HG02870 (cell line): Measurements from ENCODE around the gene OPN1MW3.
A peak's percentile ranks its signal among the peaks of the same experiment; 100 is the strongest.
"Not testable (repeated sequence)": the region's sequence is repeated elsewhere in the genome, so short reads cannot be mapped to it uniquely, and the experiment has no call there.

Experiments
- ATAC-seq: cut with Tn5 transposase; IDR thresholded peaks from one replicate; pipeline ENCODE4 v1.9.1; 2021; ENCODE audit warnings: mild to moderate bottlenecking, moderate library complexity; ENCODE audit not compliant: unreplicated experiment

The OPN1MW3 gene

DNA sequence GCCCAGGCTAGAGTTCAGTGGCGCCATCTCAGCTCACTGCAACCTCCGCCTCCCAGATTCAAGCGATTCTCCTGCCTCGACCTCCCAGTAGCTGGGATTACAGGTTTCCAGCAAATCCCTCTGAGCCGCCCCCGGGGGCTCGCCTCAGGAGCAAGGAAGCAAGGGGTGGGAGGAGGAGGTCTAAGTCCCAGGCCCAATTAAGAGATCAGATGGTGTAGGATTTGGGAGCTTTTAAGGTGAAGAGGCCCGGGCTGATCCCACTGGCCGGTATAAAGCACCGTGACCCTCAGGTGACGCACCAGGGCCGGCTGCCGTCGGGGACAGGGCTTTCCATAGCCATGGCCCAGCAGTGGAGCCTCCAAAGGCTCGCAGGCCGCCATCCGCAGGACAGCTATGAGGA lies at the start of gene OPN1MW3:
TSS of gene OPN1MW3 (plus strand) at position 301 of the 400 bp plus-strand sequence. CDS start at position 339, 38 bp downstream.
- ATAC-seq: not testable (repeated sequence)

DNA sequence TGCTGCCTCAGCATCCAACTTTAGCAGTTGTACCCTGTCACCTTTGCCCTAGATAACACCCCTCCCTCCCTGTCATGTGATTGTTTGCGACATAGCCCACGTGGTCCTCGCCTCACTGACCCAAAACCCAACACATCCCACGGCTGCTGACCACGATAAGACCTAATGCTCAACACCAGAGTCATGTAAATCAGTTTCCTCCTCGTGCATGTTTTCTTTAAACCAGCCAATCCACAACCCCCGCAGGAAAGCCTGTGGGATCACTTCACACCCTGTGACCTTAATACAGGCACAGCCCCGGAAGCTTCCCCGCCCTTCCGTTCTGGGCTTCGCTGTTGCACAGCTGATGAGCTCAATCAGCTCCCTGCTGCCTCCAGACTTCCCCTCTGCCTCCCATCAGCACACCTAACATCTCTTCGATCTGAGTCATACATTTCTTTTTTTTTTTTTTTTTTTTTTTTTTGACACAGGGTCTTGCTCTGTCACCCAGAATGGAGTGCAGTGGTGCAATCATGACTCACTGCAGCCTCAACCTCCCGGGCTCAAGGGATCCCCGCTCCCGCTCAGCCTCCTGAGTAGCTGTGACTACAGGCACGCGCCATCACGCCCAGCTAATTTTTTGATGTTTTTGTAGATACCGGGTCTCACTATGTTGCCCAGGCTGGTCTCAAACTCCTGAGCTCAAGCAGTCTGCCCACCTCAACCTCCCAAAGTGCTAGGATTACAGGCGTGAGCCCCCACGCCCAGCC lies 47.5 kb upstream of the OPN1MW3 start:
- ATAC-seq: not testable (repeated sequence)

DNA sequence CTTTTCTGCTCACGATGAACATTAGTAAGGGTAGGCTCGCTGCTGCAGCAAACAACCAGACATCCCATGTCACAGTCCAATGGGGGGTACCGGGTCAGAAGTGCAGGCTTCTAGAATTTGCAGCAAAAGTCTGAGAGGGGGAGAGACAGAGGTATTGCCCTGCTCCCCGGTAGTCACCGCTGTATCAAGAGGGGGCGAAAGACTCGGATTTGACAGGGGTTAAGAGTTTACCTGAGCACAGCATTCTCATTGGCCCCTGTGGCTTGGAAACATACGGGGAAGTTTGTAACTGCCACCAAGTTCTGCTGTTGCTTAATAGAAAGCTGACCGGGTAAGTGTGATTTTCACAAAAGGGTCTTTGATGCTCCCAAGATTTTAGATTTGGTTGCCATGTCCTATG lies 46.3 kb upstream of the OPN1MW3 start:
- not testable (repeated sequence) for ATAC-seq

DNA sequence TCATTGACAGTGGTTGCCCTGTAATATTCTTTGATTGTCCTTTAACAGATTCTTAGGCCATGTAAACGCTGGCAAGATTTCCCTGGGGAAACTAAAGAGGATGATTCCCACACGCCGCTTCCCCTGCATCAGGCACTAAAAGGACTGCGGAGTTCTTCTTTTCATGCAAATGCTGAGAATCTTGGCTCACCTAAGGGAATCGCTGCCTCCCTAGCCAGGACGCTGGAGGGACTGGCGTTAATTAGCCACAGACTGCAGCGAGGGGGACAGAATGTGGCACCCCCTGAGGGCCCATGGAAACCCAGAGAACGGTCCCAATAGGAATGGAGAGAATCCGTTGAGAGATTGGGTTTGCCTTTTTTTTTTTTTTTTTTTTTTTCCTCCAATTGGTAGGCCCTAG lies 45.9 kb upstream of the OPN1MW3 start:
- ATAC-seq: not testable (repeated sequence)

DNA sequence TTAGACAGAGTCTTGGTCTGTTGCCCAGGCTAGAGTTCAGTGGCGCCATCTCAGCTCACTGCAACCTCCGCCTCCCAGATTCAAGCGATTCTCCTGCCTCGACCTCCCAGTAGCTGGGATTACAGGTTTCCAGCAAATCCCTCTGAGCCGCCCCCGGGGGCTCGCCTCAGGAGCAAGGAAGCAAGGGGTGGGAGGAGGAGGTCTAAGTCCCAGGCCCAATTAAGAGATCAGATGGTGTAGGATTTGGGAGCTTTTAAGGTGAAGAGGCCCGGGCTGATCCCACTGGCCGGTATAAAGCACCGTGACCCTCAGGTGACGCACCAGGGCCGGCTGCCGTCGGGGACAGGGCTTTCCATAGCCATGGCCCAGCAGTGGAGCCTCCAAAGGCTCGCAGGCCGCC lies 37.9 kb upstream of the OPN1MW3 start, which contains the start of gene OPN1MW2:
TSS of gene OPN1MW2 (plus strand) at position 301 of the 400 bp plus-strand sequence. CDS start at position 361, 60 bp downstream.
- not testable (repeated sequence) for ATAC-seq

DNA sequence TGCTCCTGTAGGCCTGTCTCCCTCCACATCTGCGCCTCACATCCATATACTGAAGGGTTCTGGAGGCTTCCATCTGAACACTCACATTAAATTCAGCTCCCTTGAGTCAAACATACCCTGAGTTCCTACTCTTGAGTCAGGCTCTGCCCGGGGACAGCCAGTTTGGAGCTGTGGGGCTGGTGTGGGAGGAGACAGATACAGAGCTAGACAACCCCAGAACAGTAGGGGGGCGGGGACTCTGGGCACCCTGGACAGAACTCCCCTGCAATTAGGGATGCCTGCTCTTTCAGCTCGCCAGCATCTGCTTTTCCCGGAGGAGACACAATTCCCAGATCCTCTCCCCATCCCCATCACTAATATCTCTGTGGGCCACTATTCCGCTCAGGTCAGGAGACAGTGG lies 32.1 kb upstream of the OPN1MW3 start:
- not testable (repeated sequence) for ATAC-seq

DNA sequence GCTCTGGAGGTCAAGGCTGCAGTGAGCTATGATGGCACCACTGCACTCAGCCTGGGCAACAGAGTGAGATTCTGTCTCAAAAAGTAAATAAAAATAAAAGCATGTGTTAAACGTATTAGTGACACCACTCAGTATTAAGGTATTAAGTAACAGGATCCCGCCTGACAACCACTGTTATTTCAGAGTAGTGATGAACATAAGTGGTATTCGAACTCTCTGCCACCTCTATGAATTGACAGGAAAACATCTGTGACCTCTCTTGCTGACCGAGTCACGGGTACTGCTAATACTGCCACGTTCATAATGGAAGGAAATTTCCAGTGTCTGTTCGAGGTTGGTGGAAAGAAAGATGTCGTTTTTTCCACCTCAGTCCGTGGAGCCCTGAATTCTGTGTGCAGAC lies 30.7 kb upstream of the OPN1MW3 start:
- ATAC-seq: not testable (repeated sequence)

DNA sequence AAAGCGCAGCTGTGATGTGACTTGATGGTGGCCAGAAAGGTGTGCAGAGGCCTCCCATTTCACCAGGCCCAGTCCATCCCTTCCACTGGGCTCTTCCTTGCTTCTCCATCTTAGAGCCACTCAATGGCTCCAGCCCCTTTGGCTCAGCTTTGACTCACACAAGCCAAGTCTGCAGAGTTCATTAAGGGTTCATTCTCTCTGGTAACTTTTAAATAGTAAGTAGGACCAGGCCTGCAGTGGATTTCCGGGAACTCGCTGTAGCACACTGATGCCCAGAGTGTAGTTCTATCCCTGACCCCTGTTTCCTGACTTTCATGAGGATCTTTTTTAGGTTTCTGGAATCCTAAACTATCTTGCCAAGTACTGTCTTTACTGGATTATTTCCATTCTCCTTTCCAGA lies 25.9 kb upstream of the OPN1MW3 start:
- not testable (repeated sequence) for ATAC-seq

DNA sequence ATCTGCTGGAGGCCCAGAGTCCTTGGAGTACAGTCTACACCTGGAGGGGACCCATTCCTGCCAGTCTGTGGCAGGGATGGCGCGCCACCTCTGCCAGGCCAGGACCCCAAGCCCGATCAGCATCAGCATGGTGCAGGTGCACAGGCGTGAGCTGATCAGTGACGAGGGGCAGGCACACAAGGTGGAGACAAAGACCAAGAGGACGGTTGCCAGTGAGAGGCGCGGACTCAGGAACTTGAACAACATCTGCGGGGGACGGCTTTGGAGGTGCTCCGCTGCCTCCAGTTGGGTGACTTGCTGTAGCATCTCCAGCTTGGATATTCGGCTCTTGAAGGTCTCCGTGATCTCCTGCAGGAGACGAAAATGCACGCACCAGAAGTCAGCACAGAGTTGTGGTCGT lies 23.8 kb upstream of the OPN1MW3 start:
- ATAC-seq: not testable (repeated sequence)

DNA sequence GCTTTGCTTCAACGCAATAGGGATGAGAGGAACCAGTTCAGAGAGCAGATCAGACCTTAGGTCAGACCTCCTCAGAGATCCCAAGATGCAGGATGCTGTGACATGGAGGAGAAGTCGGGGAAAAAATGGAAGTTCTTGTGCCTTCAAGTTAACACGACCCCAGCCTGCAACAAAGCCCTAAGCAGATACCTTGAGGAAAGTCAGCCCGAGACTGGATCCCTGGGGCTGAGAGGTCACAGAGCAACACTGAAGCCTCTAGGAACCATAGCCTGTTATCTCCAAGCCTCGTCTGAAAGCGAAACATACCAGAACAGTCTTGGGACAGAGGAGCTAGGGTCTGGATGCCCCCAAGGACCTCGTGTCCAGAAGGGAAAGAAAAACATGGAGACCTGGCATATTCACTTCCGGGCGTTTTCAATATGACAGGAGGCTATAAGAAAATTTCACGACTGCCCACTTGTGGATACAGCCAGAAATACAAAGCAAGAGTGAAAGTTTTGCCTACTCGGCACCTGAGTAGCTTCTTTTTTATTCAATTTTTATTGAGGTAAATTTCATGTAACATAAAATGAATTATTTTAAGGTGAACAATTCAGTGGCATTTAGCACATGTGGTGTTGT lies 18.3 kb upstream of the OPN1MW3 start:
- ATAC-seq: not testable (repeated sequence)

DNA sequence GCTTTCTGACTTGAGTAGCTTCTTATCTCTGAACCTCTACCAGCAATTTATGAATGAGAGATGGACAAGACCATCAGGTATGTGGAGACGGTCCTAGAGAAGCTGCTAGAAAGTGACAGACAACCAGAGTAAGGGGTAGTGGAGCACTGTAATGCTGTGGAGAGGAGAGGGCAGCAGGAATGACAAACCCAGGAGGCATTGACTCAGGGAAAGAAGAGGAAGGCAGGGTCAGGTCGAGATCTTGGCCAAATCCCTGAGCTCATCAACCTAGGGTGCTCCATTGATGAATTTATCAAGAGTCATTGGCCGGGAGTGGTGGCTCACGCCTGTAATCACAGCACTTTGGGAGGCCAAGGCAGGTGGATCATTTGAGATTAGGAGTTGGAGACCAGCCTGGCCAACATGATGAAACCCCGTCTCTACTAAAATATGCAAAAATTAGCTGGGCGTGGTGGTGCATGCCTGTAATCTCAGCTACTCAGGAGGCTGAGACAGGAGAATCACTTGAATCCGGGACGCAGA lies 17.3 kb upstream of the OPN1MW3 start:
- not testable (repeated sequence) for ATAC-seq

DNA sequence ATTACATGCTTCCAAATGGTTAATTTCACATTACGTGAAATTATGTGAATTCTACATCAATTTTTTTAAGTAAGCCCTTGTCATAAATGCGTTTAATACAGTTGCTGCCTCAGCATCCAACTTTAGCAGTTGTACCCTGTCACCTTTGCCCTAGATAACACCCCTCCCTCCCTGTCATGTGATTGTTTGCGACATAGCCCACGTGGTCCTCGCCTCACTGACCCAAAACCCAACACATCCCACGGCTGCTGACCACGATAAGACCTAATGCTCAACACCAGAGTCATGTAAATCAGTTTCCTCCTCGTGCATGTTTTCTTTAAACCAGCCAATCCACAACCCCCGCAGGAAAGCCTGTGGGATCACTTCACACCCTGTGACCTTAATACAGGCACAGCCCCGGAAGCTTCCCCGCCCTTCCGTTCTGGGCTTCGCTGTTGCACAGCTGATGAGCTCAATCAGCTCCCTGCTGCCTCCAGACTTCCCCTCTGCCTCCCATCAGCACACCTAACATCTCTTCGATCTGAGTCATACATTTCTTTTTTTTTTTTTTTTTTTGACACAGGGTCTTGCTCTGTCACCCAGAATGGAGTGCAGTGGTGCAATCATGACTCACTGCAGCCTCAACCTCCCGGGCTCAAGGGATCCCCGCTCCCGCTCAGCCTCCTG lies 9.9 kb upstream of the OPN1MW3 start:
- ATAC-seq: peak; percentile 57

DNA sequence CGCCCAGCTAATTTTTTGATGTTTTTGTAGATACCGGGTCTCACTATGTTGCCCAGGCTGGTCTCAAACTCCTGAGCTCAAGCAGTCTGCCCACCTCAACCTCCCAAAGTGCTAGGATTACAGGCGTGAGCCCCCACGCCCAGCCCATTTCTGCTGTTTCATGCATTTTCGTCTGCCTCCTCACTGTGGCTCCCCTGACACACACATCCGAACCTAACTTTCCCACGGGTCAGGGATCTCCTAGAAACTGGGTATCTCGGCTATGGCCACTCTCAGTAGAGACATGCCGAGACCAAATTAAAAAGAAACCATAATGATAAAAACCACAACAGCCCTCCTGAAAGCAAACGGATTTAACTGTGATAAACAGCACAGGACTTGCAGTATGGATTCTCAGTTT lies 9.3 kb upstream of the OPN1MW3 start:
- ATAC-seq: not testable (repeated sequence)

DNA sequence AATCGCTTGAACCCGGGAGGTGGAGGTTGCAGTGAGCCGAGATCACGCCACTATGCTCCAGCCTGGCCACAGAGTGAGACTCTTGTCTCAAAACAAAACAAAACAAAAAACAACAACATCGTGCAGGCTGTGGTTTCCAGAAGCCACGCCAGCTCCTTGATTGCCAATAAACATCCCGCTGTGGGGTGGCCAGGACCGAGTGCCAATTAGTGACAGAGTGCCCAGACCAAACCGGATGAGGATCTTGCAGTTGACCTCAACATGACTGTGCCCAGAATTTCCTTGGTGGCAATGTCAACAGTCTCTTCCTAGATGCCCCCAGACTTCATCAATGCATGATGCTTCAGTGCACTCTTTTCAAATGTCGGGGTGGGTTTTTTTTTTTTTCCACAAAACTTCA lies 1.3 kb downstream of the OPN1MW3 start:
- not testable (repeated sequence) for ATAC-seq

DNA sequence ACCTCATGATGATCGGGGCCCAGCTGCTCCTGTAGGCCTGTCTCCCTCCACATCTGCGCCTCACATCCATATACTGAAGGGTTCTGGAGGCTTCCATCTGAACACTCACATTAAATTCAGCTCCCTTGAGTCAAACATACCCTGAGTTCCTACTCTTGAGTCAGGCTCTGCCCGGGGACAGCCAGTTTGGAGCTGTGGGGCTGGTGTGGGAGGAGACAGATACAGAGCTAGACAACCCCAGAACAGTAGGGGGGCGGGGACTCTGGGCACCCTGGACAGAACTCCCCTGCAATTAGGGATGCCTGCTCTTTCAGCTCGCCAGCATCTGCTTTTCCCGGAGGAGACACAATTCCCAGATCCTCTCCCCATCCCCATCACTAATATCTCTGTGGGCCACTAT lies 5.7 kb downstream of the OPN1MW3 start:
- not testable (repeated sequence) for ATAC-seq

DNA sequence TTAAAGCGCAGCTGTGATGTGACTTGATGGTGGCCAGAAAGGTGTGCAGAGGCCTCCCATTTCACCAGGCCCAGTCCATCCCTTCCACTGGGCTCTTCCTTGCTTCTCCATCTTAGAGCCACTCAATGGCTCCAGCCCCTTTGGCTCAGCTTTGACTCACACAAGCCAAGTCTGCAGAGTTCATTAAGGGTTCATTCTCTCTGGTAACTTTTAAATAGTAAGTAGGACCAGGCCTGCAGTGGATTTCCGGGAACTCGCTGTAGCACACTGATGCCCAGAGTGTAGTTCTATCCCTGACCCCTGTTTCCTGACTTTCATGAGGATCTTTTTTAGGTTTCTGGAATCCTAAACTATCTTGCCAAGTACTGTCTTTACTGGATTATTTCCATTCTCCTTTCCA lies 11.9 kb downstream of the OPN1MW3 start:
- ATAC-seq: not testable (repeated sequence)

DNA sequence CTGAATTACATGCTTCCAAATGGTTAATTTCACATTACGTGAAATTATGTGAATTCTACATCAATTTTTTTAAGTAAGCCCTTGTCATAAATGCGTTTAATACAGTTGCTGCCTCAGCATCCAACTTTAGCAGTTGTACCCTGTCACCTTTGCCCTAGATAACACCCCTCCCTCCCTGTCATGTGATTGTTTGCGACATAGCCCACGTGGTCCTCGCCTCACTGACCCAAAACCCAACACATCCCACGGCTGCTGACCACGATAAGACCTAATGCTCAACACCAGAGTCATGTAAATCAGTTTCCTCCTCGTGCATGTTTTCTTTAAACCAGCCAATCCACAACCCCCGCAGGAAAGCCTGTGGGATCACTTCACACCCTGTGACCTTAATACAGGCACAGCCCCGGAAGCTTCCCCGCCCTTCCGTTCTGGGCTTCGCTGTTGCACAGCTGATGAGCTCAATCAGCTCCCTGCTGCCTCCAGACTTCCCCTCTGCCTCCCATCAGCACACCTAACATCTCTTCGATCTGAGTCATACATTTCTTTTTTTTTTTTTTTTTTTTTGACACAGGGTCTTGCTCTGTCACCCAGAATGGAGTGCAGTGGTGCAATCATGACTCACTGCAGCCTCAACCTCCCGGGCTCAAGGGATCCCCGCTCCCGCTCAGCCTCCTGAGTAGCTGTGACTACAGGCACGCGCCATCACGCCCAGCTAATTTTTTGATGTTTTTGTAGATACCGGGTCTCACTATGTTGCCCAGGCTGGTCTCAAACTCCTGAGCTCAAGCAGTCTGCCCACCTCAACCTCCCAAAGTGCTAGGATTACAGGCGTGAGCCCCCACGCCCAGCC lies 27.3 kb downstream of the OPN1MW3 start:
- peak; percentile 58 for ATAC-seq

DNA sequence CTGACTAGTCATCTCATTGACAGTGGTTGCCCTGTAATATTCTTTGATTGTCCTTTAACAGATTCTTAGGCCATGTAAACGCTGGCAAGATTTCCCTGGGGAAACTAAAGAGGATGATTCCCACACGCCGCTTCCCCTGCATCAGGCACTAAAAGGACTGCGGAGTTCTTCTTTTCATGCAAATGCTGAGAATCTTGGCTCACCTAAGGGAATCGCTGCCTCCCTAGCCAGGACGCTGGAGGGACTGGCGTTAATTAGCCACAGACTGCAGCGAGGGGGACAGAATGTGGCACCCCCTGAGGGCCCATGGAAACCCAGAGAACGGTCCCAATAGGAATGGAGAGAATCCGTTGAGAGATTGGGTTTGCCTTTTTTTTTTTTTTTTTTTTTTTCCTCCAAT lies 29.0 kb downstream of the OPN1MW3 start:
- ATAC-seq: not testable (repeated sequence)

DNA sequence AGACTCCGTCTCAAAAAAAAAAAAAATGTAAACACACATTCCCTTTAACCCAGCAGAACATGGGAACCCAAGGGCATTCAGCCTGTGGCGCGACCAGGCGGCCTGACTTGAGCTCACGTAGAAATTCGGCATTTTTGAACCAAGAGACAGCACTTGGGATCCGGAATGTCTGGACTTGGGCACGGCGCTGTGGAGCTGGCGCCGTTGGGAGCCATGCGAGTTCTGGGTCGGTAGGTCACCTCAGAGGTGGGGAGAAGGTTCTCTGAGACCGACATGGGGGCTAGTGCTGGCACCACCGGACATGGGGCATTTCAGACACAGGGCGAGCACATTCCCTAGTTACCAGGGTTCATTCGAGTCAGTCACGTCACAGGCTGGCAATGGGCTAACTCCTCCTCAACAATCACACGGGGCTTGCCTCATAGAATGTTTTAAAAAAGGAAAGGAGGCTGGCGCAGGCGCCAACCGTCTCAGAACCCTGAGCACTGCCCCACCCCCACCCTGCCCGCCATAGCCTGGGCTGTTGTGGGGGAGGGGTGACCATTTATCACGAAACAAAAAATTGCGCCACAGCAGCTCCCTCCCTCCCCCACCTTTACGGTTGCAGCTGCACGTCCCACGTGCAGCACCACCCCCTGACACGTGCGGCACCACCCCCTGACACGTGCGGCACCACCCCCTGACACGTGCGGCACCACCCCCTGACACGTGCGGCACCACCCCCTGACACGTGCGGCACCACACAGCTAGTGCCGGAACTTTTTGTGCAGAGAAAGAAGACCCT lies 37.6 kb downstream of the OPN1MW3 start, which contains the start of gene TEX28:
TSS of gene TEX28 (minus strand) at position 334 of the 784 bp plus-strand sequence. CDS start 3,007 bp downstream, outside the sequence.
- ATAC-seq: no peak
